Subcutaneous abdominal adipose tissue (tissue), 5 donors: ENCODE results near the gene CFAP61.

Source experiments
- H3K27ac ChIP-seq: one replicate; pipeline ENCODE4 v1.7.0; 2013; ENCODE audit warnings: low read depth, mild to moderate bottlenecking, inconsistent platforms, low read length, moderate library complexity
- H3K27me3 ChIP-seq, 5 donors: one replicate each; pipeline ENCODE4 v1.7.0; 2013; ENCODE audit warnings: low read length in 5 of 5, inconsistent platforms in 1 of 5; ENCODE audit not compliant: control insufficient read depth in 5 of 5, insufficient read depth in 4 of 5
- H3K36me3 ChIP-seq, 5 donors: one replicate each; pipeline ENCODE4 v1.7.0; 2013; ENCODE audit warnings: low read length in 5 of 5; ENCODE audit not compliant: control insufficient read depth in 5 of 5, insufficient read depth in 5 of 5
- H3K4me1 ChIP-seq, 5 donors: one replicate each; pipeline ENCODE4 v1.7.0; 2013; ENCODE audit warnings: low read length in 5 of 5, mild to moderate bottlenecking in 3 of 5, moderate library complexity in 1 of 5; ENCODE audit not compliant: control insufficient read depth in 5 of 5, insufficient read depth in 5 of 5
- H3K4me3 ChIP-seq, 5 donors: one replicate each; pipeline ENCODE4 v1.7.0; 2013; ENCODE audit warnings: low read length in 5 of 5, low read depth in 1 of 5
- H3K9ac ChIP-seq, 5 donors: one replicate each; pipeline ENCODE4 v1.7.0; 2013; ENCODE audit warnings: low read length in 5 of 5, mild to moderate bottlenecking in 4 of 5, moderate library complexity in 3 of 5
- H3K9me3 ChIP-seq, 5 donors: one replicate each; pipeline ENCODE4 v1.7.0; 2013; ENCODE audit warnings: low read length in 5 of 5; ENCODE audit not compliant: control insufficient read depth in 5 of 5
- donor health status: healthy.
- donor health status: healthy.
- donor health status: healthy.
- donor health status: healthy.
- donor health status: healthy.

CFAP61 gene

DNA sequence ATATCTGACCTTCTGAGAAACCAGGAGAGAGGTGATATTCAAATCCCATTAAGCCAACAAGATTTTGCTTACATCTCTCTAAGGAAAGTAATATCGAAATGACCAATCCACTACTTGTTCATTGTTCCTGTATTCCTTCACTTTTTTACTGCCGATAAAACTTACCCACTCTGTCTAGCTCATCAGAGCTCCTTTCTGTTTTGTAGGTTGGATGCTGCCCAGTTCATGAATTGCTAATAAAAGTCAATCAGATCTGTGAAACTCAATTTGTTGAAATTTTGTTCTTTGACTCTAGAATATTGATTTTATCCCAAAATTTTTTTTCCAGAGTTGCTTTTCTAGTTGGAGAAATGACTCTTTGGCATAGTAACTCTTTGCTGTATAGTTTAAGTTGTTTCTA is 166.7 kb downstream of the CFAP61 start:
- H3K4me3 ChIP-seq, result no peak overlapping the region
- H3K4me1 ChIP-seq, result no peaks in the 10 kb centered on the region
- no peak overlapping the region for H3K9ac ChIP-seq
- H3K27me3 ChIP-seq, result peaks cover 0 to 8% (median 2%) of the 10 kb centered on the region in 5 donors
- H3K27ac ChIP-seq, result no peak overlapping the region
- H3K36me3 ChIP-seq, result no peaks in the 10 kb centered on the region
- peaks cover 0 to 7% (median 0%) of the 10 kb centered on the region in 5 donors for H3K9me3 ChIP-seq

DNA sequence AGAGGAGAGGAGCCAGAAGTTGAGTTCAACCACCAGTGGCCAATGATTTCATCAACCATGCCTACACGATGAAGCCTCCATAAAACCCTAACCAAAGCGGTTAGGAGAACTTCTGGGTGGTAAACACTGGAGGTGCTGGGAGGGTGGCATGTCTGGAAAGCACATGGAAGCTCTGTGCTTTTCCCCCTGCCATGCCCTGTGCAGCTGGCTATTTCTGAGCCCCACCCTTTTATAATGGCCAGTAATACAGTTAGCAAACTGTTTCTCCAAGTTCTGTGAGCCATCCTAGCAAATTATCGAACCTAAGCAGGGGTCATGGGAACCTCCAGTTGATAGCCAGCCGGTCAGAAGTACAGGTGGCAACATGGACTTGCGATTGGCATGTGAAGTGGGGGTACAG is 167.8 kb downstream of the CFAP61 start:
- Histone ChIP-seq H3K4me3 (no peak overlapping the region), H3K9ac (no peak overlapping the region), H3K27me3 (peaks cover 0 to 4% (median 1%) of the 10 kb centered on the region in 5 donors), H3K9me3 (peaks cover 0 to 7% (median 0%) of the 10 kb centered on the region in 5 donors), H3K4me1 (no peaks in the 10 kb centered on the region), H3K36me3 (no peaks in the 10 kb centered on the region), H3K27ac (no peak overlapping the region)

DNA sequence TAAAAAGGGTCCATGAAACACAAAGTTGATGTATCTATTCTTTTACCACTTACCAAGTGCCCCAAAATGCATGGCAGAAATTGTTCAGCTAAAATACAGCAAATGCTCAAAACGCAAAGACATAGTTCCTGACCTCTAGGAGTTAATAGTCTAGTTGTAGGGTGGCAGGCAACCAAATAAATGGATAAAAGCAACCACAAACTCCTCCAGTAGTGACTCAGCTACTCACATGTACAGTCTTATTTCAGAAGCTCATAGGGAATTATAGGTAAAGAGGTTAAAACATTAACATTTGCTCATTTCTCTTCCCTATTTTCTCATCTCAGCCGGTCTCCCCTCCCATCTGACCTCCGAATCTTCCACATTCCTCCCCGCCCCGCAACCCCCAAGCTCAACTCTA is 171.6 kb downstream of the CFAP61 start:
- Histone ChIP-seq H3K9me3 (peaks cover 0 to 7% (median 5%) of the 10 kb centered on the region in 5 donors), H3K27ac (no peak overlapping the region), H3K36me3 (no peaks in the 10 kb centered on the region), H3K27me3 (peaks cover 0 to 4% (median 0%) of the 10 kb centered on the region in 5 donors), H3K4me1 (no peaks in the 10 kb centered on the region), H3K9ac (no peak overlapping the region), H3K4me3 (no peak overlapping the region)

DNA sequence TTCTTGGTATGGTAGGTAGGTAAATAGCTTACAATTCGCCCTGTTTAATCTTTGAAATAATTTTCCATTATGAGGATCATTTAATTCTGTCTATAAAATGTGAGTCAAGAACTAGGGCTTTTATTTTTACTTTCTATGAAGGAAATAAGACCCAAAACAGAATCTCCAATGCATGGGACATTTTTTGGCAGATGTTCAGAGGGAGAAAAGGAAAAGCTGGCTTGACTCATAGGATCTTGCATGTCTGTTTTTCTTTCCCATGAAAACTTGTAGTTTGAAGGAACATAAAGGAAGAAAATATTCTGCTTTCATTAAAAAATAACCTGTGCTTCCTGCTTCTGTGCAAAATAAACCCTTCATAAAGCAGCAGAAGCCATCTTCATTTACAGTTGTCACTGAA is 172.5 kb downstream of the CFAP61 start:
- Histone ChIP-seq H3K4me1 (no peaks in the 10 kb centered on the region), H3K9me3 (peaks cover 0 to 7% (median 5%) of the 10 kb centered on the region in 5 donors), H3K27ac (no peak overlapping the region), H3K27me3 (peaks cover 0 to 4% (median 0%) of the 10 kb centered on the region in 5 donors), H3K36me3 (no peaks in the 10 kb centered on the region), H3K9ac (no peak overlapping the region), H3K4me3 (no peak overlapping the region)

DNA sequence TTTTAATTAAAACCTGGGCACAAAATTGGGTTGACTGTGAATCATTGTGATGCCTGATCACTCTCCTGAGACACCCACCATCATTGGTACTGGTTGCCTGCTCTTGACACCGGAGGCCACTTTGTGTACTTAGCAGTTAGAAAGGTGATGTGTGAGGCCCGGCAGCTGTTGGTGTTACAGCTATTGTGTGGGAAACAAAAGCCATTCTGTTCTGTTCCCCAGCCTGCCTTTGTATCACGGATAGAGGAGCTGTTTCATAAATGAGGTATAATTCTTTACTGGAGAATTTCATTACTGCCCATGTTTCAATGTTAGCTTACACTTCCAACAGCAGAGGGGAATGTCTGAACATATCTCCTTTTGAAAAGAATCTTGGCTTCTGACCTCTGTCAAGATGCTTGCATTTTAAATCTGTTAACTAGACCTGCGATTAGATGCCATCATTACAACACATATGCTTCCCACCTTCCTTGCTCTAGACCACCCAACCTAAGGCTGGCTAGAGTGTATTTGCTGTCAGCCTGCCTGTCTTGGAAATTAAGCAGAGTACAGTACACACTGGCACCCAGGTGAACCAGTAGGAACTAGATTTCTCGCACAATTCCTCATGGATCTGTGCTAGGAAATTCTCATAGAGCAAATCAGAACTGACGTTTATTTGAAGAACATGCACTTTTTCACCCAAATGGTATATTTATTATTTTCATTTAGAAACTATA is 173.2 kb downstream of the CFAP61 start:
- Histone ChIP-seq H3K36me3 (no peaks in the 10 kb centered on the region), H3K27me3 (peaks cover 0 to 4% (median 0%) of the 10 kb centered on the region in 5 donors), H3K27ac (no peak overlapping the region), H3K4me3 (no peak overlapping the region), H3K9ac (no peak overlapping the region), H3K9me3 (peaks cover 0 to 7% (median 5%) of the 10 kb centered on the region in 5 donors), H3K4me1 (no peaks in the 10 kb centered on the region)

DNA sequence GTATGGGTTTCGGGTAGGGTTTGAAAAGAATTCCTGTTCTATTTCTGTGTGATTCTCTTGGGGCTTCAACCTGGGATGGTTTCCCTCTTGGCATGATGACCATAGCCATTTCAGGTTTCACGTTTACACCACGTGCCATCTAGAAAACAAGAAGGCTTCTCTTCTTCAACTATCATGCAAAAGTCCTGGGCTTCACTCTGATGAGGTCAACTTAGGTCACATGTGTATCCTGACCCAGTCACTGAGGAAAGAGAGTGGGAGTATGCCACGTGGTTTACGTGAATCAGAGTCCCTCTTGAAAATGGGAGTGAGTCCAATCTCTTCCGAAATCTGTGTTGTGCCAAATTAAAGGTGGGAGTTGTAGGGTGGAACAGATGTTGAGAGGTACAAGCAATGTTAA is 174.2 kb downstream of the CFAP61 start:
- Histone ChIP-seq H3K36me3 (no peaks in the 10 kb centered on the region), H3K27ac (no peak overlapping the region)

DNA sequence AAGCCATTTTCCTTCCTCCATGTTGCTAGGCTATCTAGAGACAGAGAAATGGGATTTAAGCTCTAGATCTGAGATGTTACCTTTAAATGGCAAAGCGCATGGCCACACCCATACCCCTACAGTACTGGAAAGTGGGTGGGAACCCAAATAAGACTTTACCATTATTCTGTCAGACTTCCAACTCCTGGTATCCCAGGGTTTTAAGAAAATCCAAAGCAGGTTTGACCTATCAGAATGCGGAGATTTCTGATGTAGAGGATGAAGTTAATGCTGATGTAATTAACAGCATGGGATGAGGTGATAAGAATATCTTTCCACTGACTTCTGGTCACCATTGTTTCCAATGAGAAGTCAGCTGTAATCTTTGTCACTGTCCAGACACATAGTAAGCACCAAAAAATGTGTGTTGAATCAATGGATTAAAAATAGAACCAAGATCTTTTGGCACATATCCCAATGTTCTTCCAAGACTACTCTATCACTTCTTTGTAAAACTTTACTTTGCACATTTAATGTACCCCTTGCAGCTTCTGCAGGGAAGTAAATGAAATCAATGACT is 174.8 kb downstream of the CFAP61 start:
- Histone ChIP-seq H3K27ac (no peak overlapping the region), H3K36me3 (no peaks in the 10 kb centered on the region), H3K4me3 (no peak overlapping the region), H3K9ac (no peak overlapping the region), H3K27me3 (peaks cover 0 to 5% (median 0%) of the 10 kb centered on the region in 5 donors), H3K9me3 (peaks cover 0 to 7% (median 5%) of the 10 kb centered on the region in 5 donors), H3K4me1 (no peaks in the 10 kb centered on the region)

More for the DNA sequence above, 174.2 kb downstream of the CFAP61 start:
- Histone ChIP-seq H3K27me3 (peaks cover 0 to 4% (median 2%) of the 10 kb centered on the region in 5 donors), H3K4me1 (no peaks in the 10 kb centered on the region), H3K9ac (no peak overlapping the region), H3K4me3 (no peak overlapping the region), H3K9me3 (peaks cover 0 to 7% (median 5%) of the 10 kb centered on the region in 5 donors)

DNA sequence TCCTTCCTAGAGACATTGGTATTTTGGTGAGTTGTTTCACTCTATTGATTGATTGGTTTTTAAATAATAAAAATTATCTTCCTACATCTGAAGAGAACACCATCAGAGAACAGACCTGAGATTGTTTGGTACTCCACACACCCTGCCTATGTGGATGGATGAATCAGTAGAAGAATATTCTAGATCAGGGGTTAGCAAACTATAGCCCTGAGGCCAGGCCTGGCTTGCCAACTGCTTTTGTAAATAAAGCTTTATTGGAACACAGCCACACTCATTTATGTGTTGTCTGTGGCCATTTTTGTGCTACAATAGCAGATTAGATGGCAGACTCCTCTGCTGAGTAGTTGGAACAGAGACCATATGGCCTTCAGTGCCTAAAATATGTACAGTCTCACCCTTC is 176.0 kb downstream of the CFAP61 start:
- Histone ChIP-seq H3K27ac (no peak overlapping the region), H3K4me3 (no peak overlapping the region), H3K9me3 (peaks cover 0 to 7% (median 5%) of the 10 kb centered on the region in 5 donors), H3K4me1 (no peaks in the 10 kb centered on the region), H3K36me3 (no peaks in the 10 kb centered on the region), H3K27me3 (peaks cover 0 to 5% (median 2%) of the 10 kb centered on the region in 5 donors), H3K9ac (no peak overlapping the region)

DNA sequence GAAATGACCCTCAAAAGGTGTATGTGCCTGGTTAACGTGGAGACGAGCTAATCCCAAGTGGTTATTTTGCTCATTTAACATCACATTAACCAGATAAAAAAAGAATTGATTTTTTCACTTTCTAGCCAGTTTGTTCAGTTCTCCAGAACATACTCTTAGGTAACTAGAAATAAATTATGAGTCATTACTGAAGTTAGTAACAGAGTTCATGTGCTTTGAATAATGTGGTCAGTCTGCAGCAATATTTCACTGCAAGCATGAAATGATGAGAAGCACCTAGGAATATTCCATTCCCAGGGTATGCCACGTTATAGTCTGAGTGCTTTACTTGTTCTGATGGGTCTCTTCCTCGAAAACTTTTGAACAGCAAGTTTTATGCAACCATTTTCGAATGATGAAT is 177.3 kb downstream of the CFAP61 start:
- no peak overlapping the region for H3K4me3 ChIP-seq
- H3K4me1 ChIP-seq, result no peaks in the 10 kb centered on the region
- H3K36me3 ChIP-seq, result no peaks in the 10 kb centered on the region
- H3K27me3 ChIP-seq, result peaks cover 0 to 6% (median 3%) of the 10 kb centered on the region in 5 donors
- no peak overlapping the region for H3K27ac ChIP-seq
- H3K9me3 ChIP-seq, result peaks cover 0 to 7% (median 5%) of the 10 kb centered on the region in 5 donors
- H3K9ac ChIP-seq, result no peak overlapping the region

DNA sequence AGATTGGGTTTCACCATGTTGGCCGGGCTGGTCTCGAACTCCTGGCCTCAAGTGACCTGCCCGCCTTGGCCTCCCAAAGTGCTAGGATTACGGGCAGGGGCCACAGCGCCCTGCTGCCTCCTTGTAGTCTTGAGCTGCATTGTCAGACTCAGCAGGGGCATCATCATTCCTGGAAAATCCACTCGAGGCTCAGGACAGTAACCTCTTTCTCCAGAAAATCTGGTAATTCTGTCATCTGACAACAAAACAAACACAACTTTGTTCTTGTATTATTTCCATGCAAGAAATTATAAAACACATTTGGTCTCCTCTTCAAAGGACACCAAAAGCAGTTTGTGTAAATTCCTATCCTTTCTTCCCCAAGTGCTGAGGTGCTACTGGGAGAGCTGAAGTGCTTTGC is 178.4 kb downstream of the CFAP61 start:
- Histone ChIP-seq H3K9ac (no peak overlapping the region), H3K4me3 (no peak overlapping the region), H3K36me3 (no peaks in the 10 kb centered on the region), H3K27me3 (peaks cover 0 to 6% (median 3%) of the 10 kb centered on the region in 5 donors), H3K4me1 (no peaks in the 10 kb centered on the region), H3K9me3 (peaks cover 0 to 7% (median 5%) of the 10 kb centered on the region in 5 donors), H3K27ac (no peak overlapping the region)
